OCI-LY1 (cell line): ENCODE data around the gene GLTP.

ENCODE experiments used
- H2AFZ ChIP-seq: fragments of 200-600 bp; sonication (generic), shearing (Covaris generic); 2 replicates; pipeline ENCODE4 v1.6.0; 2014; ENCODE audit warnings: antibody characterized with exemption, mild to moderate bottlenecking, low read length
- H3F3A ChIP-seq: fragments of 200-600 bp; sonication (generic), shearing (Covaris generic); 2 replicates; pipeline ENCODE4 v1.6.0; 2014; ENCODE audit warnings: mild to moderate bottlenecking, antibody characterized with exemption, low read length, moderate library complexity; ENCODE audit not compliant: insufficient read depth
- H3K27ac ChIP-seq: fragments of 200-600 bp; sonication (generic); 2 replicates; pipeline ENCODE4 v1.5.1; 2014; ENCODE audit warnings: low read length, mixed run types, mild to moderate bottlenecking, low read depth; ENCODE audit not compliant: poor library complexity, severe bottlenecking
- H3K27me3 ChIP-seq: fragments of 200-600 bp; sonication (generic); 2 replicates; pipeline ENCODE4 v1.6.0; 2014; ENCODE audit warnings: antibody characterized with exemption, mild to moderate bottlenecking, low read length, moderate library complexity; ENCODE audit not compliant: insufficient read depth
- H3K36me3 ChIP-seq: fragments of 200-600 bp; sonication (generic); 2 replicates; pipeline ENCODE4 v1.6.1; 2014; ENCODE audit warnings: mild to moderate bottlenecking, antibody characterized with exemption, low read length, moderate library complexity, mixed read lengths; ENCODE audit not compliant: insufficient read depth
- H3K4me1 ChIP-seq: fragments of 200-600 bp; sonication (generic); 2 replicates; pipeline ENCODE4 v1.5.1; 2014; ENCODE audit warnings: mild to moderate bottlenecking, low read length, moderate library complexity; ENCODE audit not compliant: insufficient read depth, severe bottlenecking
- H3K4me2 ChIP-seq: fragments of 200-600 bp; sonication (generic), shearing (Covaris generic); 2 replicates; pipeline ENCODE4 v1.6.1; 2014; ENCODE audit warnings: low read length
- H3K4me3 ChIP-seq: fragments of 200-600 bp; sonication (generic); 2 replicates; pipeline ENCODE4 v1.5.1; 2014; ENCODE audit warnings: low read length, low read depth, mild to moderate bottlenecking, mixed read lengths; ENCODE audit not compliant: poor library complexity, severe bottlenecking
- H3K79me2 ChIP-seq: fragments of 200-600 bp; shearing (Covaris generic); 2 replicates; pipeline ENCODE4 v1.6.1; 2016; ENCODE audit warnings: mixed run types, low read length, mixed read lengths; ENCODE audit not compliant: insufficient read depth
- H3K9ac ChIP-seq: fragments of 200-600 bp; sonication (generic), shearing (Covaris generic); 2 replicates; pipeline ENCODE4 v1.6.1; 2014; ENCODE audit warnings: mild to moderate bottlenecking, low read length, mixed read lengths
- H3K9me2 ChIP-seq: fragments of 200-600 bp; sonication (generic), shearing (Covaris generic); 2 replicates; pipeline ENCODE4 v1.6.1; 2014; ENCODE audit warnings: low read depth, mild to moderate bottlenecking, low read length, mixed read lengths
- H3K9me3 ChIP-seq: fragments of 200-600 bp; shearing (Covaris generic); 2 replicates; pipeline ENCODE4 v1.6.1; 2014; ENCODE audit warnings: low read length, mixed read lengths
- H4K20me1 ChIP-seq: fragments of 200-600 bp; sonication (generic), shearing (Covaris generic); 2 replicates; pipeline ENCODE4 v1.6.0; 2016; ENCODE audit warnings: mild to moderate bottlenecking, low read length; ENCODE audit not compliant: insufficient read depth
- EZH2 ChIP-seq: fragments of 200-600 bp; sonication (generic), shearing (Covaris generic); IDR thresholded peaks from 2 replicates; pipeline ENCODE4 v1.8.0; 2017; ENCODE audit warnings: borderline replicate concordance, mixed run types, mild to moderate bottlenecking, antibody characterized with exemption, low read length, moderate library complexity, mixed read lengths
- TF ChIP-seq, protein P1 (sequence below): fragments of 200-600 bp; sonication (generic), shearing (Covaris generic); IDR thresholded peaks from 2 replicates; pipeline ENCODE4 v1.5.1; 2017; ENCODE audit warnings: mild to moderate bottlenecking, antibody characterized with exemption, low read length, moderate library complexity, mixed read lengths

The GLTP gene

DNA sequence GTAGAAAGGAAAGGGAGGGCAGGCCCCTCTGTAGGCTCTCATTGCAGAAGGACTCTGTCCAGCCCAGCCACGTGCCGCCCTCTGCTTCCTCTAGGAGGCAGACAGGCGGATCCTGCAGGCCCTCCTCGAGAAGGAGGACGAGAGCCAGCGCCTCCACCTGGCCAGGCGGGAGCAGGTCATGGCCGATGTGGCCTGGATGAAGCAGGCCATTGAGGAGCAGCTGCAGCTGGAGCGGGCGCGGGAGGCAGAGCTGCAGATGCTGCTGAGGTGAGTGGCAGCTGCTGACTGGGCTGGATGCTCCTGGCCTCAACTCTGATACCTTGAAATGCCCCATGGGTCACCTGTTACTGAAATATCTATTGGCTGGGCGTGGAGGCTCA is 30.6 kb upstream of the GLTP start:
- no peaks in the 10 kb centered on the region for H4K20me1 ChIP-seq
- peaks cover 21% of the 10 kb centered on the region for H3K36me3 ChIP-seq

DNA sequence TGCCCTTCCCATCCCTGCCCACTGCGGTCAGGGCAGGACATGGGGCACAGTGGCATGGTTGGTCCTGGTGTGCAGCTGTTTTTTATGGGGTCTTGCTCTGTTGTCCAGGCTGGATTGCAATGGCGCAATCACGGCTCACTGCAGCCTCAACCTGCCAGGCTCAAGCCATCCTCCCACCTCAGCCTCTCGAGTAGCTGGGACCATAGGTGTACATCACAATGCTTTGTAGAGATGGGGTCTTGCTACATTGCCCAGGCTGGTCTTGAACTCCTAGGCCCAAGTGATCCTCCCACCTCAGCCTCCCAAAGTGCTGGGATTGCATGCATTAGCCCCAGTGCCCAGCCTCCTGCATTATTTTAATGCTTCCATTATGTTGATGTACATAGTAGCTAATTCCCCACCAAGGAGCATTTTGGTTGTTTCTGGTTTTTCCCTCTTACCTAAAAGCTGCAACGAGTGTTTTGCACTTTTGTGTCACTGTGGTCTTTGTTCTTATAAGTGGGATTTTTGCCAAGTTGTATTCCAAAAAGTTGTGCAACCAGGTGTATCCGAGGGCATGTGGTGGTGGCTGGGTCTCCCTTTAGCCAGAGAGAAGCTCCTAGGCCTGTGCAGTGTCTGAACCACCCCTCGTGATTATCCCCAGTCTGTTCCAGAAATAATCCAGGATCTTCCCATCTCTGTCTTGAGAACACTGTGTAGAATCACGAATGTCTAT is 30.1 kb upstream of the GLTP start:
- no peak overlapping the region for H3K4me3 ChIP-seq
- H3K4me2 ChIP-seq, result no peak overlapping the region
- H3K9me2 ChIP-seq, result no peaks in the 10 kb centered on the region
- H3K27ac ChIP-seq, result no peak overlapping the region
- peaks cover 19% of the 10 kb centered on the region for H3K36me3 ChIP-seq
- no peak overlapping the region for H2AFZ ChIP-seq
- H3K9me3 ChIP-seq, result no peaks in the 10 kb centered on the region
- TF ChIP-seq EZH2, result no peak
- TF ChIP-seq, protein P1, sequence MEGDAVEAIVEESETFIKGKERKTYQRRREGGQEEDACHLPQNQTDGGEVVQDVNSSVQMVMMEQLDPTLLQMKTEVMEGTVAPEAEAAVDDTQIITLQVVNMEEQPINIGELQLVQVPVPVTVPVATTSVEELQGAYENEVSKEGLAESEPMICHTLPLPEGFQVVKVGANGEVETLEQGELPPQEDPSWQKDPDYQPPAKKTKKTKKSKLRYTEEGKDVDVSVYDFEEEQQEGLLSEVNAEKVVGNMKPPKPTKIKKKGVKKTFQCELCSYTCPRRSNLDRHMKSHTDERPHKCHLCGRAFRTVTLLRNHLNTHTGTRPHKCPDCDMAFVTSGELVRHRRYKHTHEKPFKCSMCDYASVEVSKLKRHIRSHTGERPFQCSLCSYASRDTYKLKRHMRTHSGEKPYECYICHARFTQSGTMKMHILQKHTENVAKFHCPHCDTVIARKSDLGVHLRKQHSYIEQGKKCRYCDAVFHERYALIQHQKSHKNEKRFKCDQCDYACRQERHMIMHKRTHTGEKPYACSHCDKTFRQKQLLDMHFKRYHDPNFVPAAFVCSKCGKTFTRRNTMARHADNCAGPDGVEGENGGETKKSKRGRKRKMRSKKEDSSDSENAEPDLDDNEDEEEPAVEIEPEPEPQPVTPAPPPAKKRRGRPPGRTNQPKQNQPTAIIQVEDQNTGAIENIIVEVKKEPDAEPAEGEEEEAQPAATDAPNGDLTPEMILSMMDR, result no peak
- H3K27me3 ChIP-seq, result no peaks in the 10 kb centered on the region
- H3K9ac ChIP-seq, result no peak overlapping the region
- H3F3A ChIP-seq, result no peaks in the 10 kb centered on the region
- H3K79me2 ChIP-seq, result no peaks in the 10 kb centered on the region
- no peaks in the 10 kb centered on the region for H3K4me1 ChIP-seq
- no peaks in the 10 kb centered on the region for H4K20me1 ChIP-seq

More for the DNA sequence above, 30.6 kb upstream of the GLTP start:
- Histone ChIP-seq H3K9me3 (no peaks in the 10 kb centered on the region), H3K4me1 (no peaks in the 10 kb centered on the region), H3K79me2 (no peaks in the 10 kb centered on the region), H3K27ac (no peak overlapping the region), H3K4me2 (no peak overlapping the region), H3K9ac (no peak overlapping the region), H2AFZ (no peak overlapping the region), H3K4me3 (no peak overlapping the region), H3K27me3 (no peaks in the 10 kb centered on the region), H3K9me2 (no peaks in the 10 kb centered on the region), H3F3A (no peaks in the 10 kb centered on the region)
- TF ChIP-seq EZH2, result no peak
- TF ChIP-seq, protein P1, result no peak

DNA sequence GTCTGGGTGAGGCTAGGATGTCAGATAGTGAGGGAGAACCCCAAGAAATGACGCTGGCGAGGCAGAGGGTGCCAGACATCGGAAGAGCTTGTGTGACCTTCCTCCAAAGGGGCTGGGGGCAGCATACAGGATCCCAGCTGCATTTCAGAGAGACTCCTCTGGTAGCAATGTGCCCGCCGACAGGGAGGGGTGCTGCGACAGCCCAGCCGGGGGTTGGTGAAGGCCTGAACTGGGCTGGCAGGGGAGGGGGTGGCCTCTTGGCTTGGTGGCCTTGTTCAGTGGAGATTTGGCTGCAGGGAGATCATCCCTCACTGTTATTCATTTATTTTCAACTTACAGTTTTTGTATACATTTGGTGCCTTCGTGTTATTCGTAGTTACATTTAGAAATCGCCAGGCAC is 25.0 kb upstream of the GLTP start:
- Histone ChIP-seq H3K36me3 (peaks cover 29% of the 10 kb centered on the region), H3K9ac (no peak overlapping the region), H3K79me2 (no peaks in the 10 kb centered on the region), H3K9me2 (no peaks in the 10 kb centered on the region), H3K27ac (no peak overlapping the region), H3K4me1 (peaks cover 10% of the 10 kb centered on the region), H2AFZ (no peak overlapping the region), H3K27me3 (no peaks in the 10 kb centered on the region), H3K9me3 (no peaks in the 10 kb centered on the region), H3K4me2 (no peak overlapping the region), H3K4me3 (no peak overlapping the region), H4K20me1 (no peaks in the 10 kb centered on the region), H3F3A (no peaks in the 10 kb centered on the region)
- TF ChIP-seq, protein P1, result no peak
- TF ChIP-seq EZH2, result no peak
